Coronary artery (tissue), 2 donors: ENCODE data around the gene LHFPL3.

ENCODE experiments used
- DNase-seq: peaks from one replicate; pipeline ENCODE4 v3.0.0-alpha.2; 2017; ENCODE audit warnings: low spot score
- H3K27ac ChIP-seq, 2 donors: fragments of 200-600 bp; sonication (generic); one replicate each; pipeline ENCODE4 v1.5.1; 2016 to 2019
- H3K4me3 ChIP-seq: fragments of 200-600 bp; sonication (generic); 2 replicates; pipeline ENCODE4 v1.5.1; 2016; ENCODE audit warnings: mild to moderate bottlenecking, moderate library complexity
- CTCF ChIP-seq: fragments of 200-600 bp; sonication (generic); IDR thresholded peaks from one replicate; pipeline ENCODE4 v1.5.1; 2019; ENCODE audit warnings: antibody characterized with exemption

LHFPL3 gene

GRCh38 chr7:104534149-104534548 is 205.7 kb downstream of the LHFPL3 start:
- no peak overlapping the region for H3K27ac ChIP-seq
- DNase-seq, result no peak
- no peak overlapping the region for H3K4me3 ChIP-seq
- no peak for TF ChIP-seq CTCF

GRCh38 chr7:104535841-104536240 is 207.4 kb downstream of the LHFPL3 start:
- no peak for TF ChIP-seq CTCF
- no peak overlapping the region for H3K27ac ChIP-seq

GRCh38 chr7:104536956-104537355 is 208.6 kb downstream of the LHFPL3 start:
- Histone ChIP-seq H3K4me3 (no peak overlapping the region), H3K27ac (no peak overlapping the region)
- DNase-seq, result no peak
- no peak for TF ChIP-seq CTCF

More at GRCh38 chr7:104535841-104536240, 207.4 kb downstream of the LHFPL3 start:
- DNase-seq, result no peak
- no peak overlapping the region for H3K4me3 ChIP-seq

- no peak for TF ChIP-seq CTCF
- DNase-seq, result no peak
- Histone ChIP-seq H3K27ac (no peak overlapping the region), H3K4me3 (no peak overlapping the region)
These were observed 209.7 kb downstream of the LHFPL3 start for GRCh38 chr7:104538152-104538551.

- no peak overlapping the region for H3K27ac ChIP-seq
- no peak for DNase-seq
- TF ChIP-seq CTCF, result no peak
- H3K4me3 ChIP-seq, result no peak overlapping the region
These were observed 213.5 kb downstream of the LHFPL3 start for GRCh38 chr7:104541897-104542296.

- no peak overlapping the region for H3K27ac ChIP-seq
- no peak for TF ChIP-seq CTCF
- no peak for DNase-seq
- no peak overlapping the region for H3K4me3 ChIP-seq
These were observed 220.5 kb downstream of the LHFPL3 start for GRCh38 chr7:104548861-104549260.

GRCh38 chr7:104550362-104550761 is 222.0 kb downstream of the LHFPL3 start:
- no peak for TF ChIP-seq CTCF
- no peak for DNase-seq
- Histone ChIP-seq H3K27ac (no peak overlapping the region), H3K4me3 (no peak overlapping the region)
